GM21825 (cell line): Measurements from ENCODE around the gene TSC22D3.
A peak's percentile ranks its signal among the peaks of the same experiment; 100 is the strongest.
"Not testable (repeated sequence)": the region's sequence is repeated elsewhere in the genome, so short reads cannot be mapped to it uniquely, and the experiment has no call there.

Source experiments
- ATAC-seq: cut with Tn5 transposase; IDR thresholded peaks from one replicate; pipeline ENCODE4 v1.9.1; 2021; ENCODE audit warnings: mild to moderate bottlenecking, moderate library complexity; ENCODE audit not compliant: unreplicated experiment

Gene TSC22D3

GRCh38 chrX:107683124-107683895, 92.3 kb downstream of the TSC22D3 start:
- no peak for ATAC-seq

- ATAC-seq = no peak
These were observed 93.3 kb downstream of the TSC22D3 start for GRCh38 chrX:107682256-107682655.

GRCh38 chrX:107678957-107679740, 96.4 kb downstream of the TSC22D3 start:
- ATAC-seq = no peak

GRCh38 chrX:107677909-107678308, 97.7 kb downstream of the TSC22D3 start:
- ATAC-seq = no peak

DNA sequence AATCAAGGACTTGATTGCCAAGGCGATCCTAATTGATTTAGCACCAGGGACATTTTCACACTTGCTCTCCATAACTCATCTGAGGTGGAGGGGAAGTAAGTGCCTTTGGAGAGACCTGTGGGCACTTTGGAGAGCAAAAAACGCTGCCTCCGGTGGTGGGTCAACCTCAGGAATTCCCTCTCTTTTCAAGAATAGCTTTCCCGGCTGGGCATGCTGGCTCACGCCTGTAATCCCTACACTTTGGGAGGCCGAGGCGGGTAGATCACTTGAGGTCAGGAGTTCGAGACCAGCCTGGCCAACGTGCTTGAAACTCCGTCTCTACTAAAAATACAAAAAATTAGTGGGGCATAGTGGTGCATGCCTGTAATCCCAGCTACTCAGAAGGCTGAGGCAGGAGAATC, 98.1 kb downstream of the TSC22D3 start:
- ATAC-seq = no peak

GRCh38 chrX:107676559-107677378, 98.8 kb downstream of the TSC22D3 start:
- ATAC-seq = no peak

DNA sequence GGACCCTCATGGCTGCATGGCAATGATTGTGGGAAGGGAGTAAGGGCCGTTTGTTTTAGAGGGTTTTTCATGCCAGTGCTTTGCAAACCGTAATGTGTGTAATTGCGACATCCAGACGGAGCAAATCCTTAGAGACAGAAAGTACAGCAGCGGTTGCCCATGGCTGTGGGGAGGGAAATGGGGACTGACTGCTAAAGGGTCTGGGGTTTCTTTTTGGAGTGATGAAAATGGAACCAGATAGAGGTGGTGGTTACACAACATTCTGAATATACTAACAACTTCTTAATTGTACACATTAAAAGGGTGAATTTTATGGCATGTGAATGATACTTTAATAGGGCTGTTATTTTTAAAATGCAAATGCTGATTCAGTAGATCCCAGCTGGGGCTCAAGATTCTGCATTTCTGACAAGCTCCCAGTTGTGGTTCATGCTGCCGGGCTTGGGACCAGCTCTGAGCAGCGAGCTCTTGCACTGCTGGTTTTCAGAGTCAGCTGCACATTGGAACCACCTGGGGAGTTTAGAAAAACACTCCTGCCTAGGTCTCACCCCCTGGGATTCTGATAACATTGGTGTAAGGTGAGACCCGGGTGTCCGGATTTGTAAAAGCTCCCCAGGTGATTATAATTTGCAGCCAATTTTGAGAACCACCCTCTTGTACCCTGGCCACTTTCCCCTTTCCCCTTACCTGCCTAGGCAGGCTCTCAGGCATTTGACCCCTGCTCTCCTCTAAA, 99.6 kb downstream of the TSC22D3 start:
- no peak for ATAC-seq

DNA sequence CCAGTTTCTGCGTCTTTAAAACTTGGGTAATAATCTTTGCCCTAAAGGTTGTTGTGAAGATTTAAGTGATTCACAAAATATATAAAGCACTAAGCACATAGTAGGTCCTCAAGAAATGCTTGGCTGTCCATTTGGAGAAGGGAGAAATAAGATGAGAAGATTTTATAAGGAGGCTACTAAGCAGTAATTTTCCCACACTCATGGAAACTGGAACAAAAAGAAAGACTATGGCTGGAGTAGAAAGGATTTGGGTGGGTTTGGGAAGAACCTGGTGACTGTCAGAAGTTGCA, 100.3 kb downstream of the TSC22D3 start:
- ATAC-seq = no peak

DNA sequence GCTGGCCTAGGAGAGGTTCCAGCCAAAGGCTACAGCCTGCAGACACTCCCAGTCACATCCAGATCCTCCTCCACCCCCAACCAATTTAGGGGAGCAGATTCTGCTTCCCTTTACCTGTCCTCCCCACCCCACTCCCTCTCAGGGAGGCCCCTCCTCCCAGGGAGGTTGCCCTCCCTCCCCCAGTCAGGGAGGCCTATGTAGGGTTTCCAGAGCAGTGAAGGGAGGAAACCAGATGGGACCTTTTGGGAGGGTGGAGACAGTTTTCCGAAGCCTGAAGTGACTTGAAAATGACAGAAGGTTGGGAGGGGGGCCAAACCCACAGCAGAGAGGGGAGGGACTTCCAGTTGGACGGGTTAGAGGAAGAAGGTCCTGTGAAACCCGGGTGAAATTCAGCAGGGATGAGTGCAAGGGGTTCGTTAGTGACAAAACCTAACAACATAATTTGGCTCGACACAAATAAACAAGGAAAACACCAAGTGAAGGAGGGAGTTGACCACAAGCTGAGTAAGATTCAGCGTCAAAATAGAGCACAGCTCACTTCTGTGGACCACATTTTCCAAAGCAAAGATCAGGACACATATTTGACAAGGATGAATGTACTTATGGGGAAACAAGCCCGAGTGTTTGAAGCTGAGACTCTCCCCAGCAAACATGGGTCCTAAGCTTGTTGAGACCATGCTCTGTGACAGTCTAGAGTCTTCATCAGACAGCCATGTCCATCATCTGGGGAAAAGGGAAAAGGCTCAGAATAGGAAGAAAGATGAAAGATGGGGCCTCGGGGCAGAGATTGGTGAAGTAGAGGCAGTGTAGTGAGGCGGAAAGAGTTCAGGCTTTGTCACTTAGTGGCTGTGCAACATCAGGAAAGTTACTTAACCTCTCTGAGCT, 100.9 kb downstream of the TSC22D3 start:
- ATAC-seq = peak; percentile 13

GRCh38 chrX:107673933-107674479, 101.6 kb downstream of the TSC22D3 start:
- peak; percentile 87 for ATAC-seq

- no peak for ATAC-seq
These were observed 102.2 kb downstream of the TSC22D3 start for GRCh38 chrX:107673431-107673830.

- ATAC-seq = peak; percentile 15
These were observed 102.6 kb downstream of the TSC22D3 start for GRCh38 chrX:107672955-107673378.

GRCh38 chrX:107671256-107671655, 104.3 kb downstream of the TSC22D3 start:
- ATAC-seq = not testable (repeated sequence)

DNA sequence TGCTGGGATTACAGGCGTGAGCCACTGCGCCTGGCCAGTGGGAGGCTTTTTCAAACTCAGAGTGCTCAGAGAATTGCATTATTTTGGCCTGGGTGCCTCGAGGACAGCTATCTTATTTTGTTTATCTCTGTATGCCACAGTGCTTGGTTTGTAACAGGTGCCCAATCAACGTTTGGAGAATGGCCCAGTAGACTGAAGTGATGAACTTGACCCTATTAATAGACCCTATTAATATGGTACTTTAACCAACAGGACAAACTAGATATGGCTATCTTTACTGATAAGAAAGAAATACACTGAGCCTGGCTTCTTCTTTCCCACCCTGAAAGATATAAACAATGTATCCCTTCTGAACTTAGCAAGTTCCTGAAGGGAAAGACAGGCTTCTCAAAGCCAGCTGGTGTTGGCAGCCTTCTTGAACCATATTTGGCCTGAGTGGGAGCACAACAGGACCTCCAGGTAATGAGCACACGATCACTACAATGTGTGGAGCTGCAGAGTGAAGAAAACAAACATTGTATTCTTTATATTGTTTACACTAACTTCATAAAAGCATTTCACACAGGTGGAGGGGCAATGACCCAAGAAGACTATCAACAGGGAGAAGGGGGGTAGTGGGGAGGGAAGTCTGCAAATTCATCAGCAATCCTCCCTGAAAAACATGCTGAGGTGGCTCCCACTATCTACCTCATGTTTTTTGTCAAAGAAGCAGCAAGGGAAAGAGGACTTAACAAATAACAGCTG, 105.5 kb downstream of the TSC22D3 start:
- ATAC-seq = no peak

DNA sequence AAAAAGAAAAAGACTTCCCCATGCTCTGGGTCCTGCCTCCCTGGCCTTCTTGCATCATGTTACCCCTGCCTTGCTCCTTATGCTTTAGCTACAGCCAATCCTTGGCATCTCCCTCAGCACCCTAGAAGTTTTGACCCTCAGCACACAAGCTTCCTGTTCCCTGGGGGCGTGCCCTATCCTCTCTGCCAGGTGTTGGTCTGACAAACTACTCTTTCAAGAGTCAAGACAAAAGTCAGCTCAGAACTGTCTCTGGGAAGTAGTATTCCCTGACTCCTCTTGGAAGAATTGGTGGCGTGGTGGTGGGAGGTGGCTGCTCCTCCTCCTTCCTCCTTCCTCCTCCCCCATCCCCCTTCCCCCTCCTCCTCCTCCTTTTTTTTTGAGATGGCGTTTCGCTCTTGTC, 106.3 kb downstream of the TSC22D3 start:
- no peak for ATAC-seq

DNA sequence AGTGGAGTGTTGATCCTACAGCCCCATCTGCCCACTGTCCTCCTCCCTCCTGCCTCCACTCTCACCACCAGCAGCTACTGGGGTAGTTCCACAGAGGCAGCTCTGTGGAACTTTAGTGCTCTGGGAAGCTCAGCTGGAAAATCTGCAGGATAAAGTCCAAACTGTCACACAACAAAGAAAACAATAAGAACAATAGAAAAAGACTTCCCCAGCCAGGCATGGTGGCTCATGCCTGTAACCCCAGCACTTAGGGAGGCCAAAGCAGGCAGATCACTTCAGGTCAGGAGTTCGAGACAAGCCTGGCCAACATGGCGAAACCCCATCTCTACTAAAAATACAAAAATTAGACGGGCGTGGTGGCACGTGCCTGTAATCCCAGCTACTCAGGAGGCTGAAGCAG, 106.9 kb downstream of the TSC22D3 start:
- not testable (repeated sequence) for ATAC-seq

DNA sequence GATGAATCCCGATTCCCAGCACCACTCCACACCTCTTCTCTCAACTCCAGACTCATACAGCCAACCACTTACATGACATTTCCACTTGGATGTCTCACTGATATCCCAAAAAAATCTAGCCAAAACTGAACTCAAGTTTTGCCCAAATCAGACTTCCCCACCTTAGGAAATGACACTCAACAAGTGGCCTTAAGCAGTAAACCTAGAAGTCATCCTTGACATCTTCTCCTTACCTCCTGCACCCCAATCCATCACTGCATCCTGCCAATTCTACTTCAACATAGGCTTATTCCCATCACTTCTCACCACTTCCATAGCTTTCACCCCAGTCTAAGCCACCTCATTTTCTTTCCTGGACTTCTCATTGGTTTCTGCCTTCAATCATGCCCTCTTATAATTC, 108.2 kb downstream of the TSC22D3 start:
- no peak for ATAC-seq

GRCh38 chrX:107666931-107667330, 108.7 kb downstream of the TSC22D3 start:
- no peak for ATAC-seq
